Natural killer cell (primary cell): ENCODE data around the gene MED27. TPM values are rescaled to one million over a fixed set of nuclear protein-coding genes. Genes with fewer than 3 reads are reported as not detected.

Experiments
- ATAC-seq, 3 donors: fragments of 150-1000 bp in 2 of 3; fragments of 200-7000 bp in 1 of 3; cut with Tn5 transposase; 1 replicate in 1 of 3; 2 replicates in 2 of 3; pipeline ENCODE4 v1.10.0; 2021; ENCODE audit warnings: mild to moderate bottlenecking in 2 of 3, moderate library complexity in 2 of 3
- DNase-seq, 2 donors: peaks; one replicate each; pipeline versions ENCODE4 v3.0.0 to v3.0.0-alpha.2; 2013 to 2021; ENCODE audit warnings: mixed read lengths in 1 of 2
- H3K27ac ChIP-seq: one replicate; pipeline ENCODE4 v1.5.1; 2013; ENCODE audit warnings: mild to moderate bottlenecking, low read length
- H3K27me3 ChIP-seq: one replicate; pipeline ENCODE4 v1.6.1; 2013; ENCODE audit warnings: low read length; ENCODE audit not compliant: control insufficient read depth, insufficient read depth
- H3K36me3 ChIP-seq: one replicate; pipeline ENCODE4 v1.6.1; 2013; ENCODE audit warnings: low read length; ENCODE audit not compliant: control insufficient read depth, insufficient read depth
- H3K4me1 ChIP-seq: one replicate; pipeline ENCODE4 v1.6.1; 2013; ENCODE audit warnings: low read length; ENCODE audit not compliant: control insufficient read depth, insufficient read depth
- H3K4me3 ChIP-seq: one replicate; pipeline ENCODE4 v1.5.1; 2013; ENCODE audit warnings: low read length
- H3K9me3 ChIP-seq: one replicate; pipeline ENCODE4 v1.6.1; 2013; ENCODE audit warnings: low read length; ENCODE audit not compliant: control insufficient read depth, insufficient read depth
- H3K27ac Mint-ChIP-seq, 2 donors: one replicate each; pipeline ENCODE4 v1.8.0; 2022; ENCODE audit warnings: mild to moderate bottlenecking in 2 of 2, mixed read lengths in 2 of 2, moderate library complexity in 1 of 2
- H3K27me3 Mint-ChIP-seq, 2 donors: one replicate each; pipeline ENCODE4 v1.8.0; 2022; ENCODE audit warnings: low read depth in 2 of 2, mixed read lengths in 2 of 2
- H3K36me3 Mint-ChIP-seq: one replicate; pipeline ENCODE4 v1.8.0; 2022; ENCODE audit warnings: mixed read lengths
- H3K4me1 Mint-ChIP-seq, 2 donors: one replicate each; pipeline ENCODE4 v1.8.0; 2022; ENCODE audit warnings: mixed read lengths in 2 of 2
- H3K4me3 Mint-ChIP-seq: one replicate; pipeline ENCODE4 v1.8.0; 2022; ENCODE audit warnings: mild to moderate bottlenecking, moderate library complexity, mixed read lengths
- H3K9me3 Mint-ChIP-seq, 2 donors: one replicate each; pipeline ENCODE4 v1.8.0; 2022; ENCODE audit warnings: mixed read lengths in 2 of 2
- CTCF ChIP-seq: fragments of 200-600 bp; IDR thresholded peaks from one replicate; pipeline ENCODE4 v1.8.0; 2022; ENCODE audit warnings: antibody characterized with exemption
- WGBS: methylation state at CpG from one replicate; pipeline ENCODE4 v1.1.7; 2013; ENCODE audit warnings: missing lambda C conversion rate; ENCODE audit not compliant: insufficient coverage; 5-methylcytosine and 5-hydroxymethylcytosine counted together
- intact Hi-C: fragments of 100-400 bp; cut with micrococcal nuclease; formaldehyde crosslinking; loops from one replicate; pipeline ENCODE4 v1.14.2; 2022
- total RNA-seq, 4 donors: library from RNA; stranded (reverse); fragments of 120-200 nt in 1 of 4; gene quantifications; one replicate each; pipeline versions ENCODE4 v1.2.3 to v1.2.4, GENCODE V29; 2013 to 2022

Gene MED27
- total RNA-seq, 3 donors from 2014 or later (not counting 1 experiment from before 2014, with no cell fraction given) = 24.4 to 27.3 (median 26.9) TPM

DNA sequence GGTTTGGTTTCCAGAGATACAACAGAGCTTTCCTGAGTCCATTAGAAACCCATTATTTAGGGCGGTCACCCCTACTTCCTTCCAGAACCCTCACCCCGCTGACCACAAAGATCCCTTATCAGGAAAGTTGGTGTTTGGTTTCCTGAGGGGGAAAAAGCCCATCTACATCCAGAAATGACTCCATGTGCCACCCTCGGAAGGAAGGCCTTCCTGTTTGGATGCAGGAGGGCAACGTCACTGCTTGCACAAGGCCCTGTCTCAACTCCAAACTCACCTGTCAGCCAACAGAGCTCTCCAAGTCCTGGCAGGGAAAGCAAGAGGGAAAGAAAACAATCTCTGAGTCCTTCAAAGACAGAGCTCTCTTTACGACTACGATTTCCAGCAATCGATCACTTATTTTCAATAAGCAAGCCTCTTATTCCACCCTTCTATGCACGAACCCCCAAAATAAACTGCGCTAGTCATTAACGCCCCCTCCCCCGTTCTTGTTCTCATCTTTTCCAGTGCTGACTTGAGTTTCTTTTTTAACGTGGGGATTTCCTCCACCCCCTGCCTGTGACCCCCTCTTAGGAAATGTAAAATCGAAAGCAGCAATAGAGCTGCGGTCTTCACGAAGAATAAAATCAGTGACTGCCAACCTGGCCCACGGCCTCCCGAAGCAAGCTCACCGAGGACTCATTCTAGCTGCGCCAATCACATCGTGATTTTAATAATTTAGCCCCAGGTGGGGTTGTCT is 46.4 kb upstream of the MED27 start:
- intact Hi-C loops = no loop called here
- peak in 1 of 3 donors; percentile 36 for ATAC-seq
- no peak for TF ChIP-seq CTCF
- no peaks in the 10 kb centered on the region for H3K36me3 Mint-ChIP-seq
- Histone ChIP-seq H3K27ac (no peak overlapping the region), H3K4me3 (no peak overlapping the region), H3K36me3 (no peaks in the 10 kb centered on the region), H3K4me1 (no peaks in the 10 kb centered on the region), H3K9me3 (no peaks in the 10 kb centered on the region), H3K27me3 (peaks cover 10% of the 10 kb centered on the region)
- H3K27ac Mint-ChIP-seq = no peak overlapping the region
- H3K9me3 Mint-ChIP-seq = no peaks in the 10 kb centered on the region
- no peak overlapping the region for H3K4me3 Mint-ChIP-seq
- 32% methylated on average over 18 of the region's 20 CpGs for WGBS
- DNase-seq = peak in 1 of 2 donors; percentile 13
- peaks cover 55 to 57% of the 10 kb centered on the region in 2 donors for H3K27me3 Mint-ChIP-seq
- H3K4me1 Mint-ChIP-seq = peaks cover 8 to 9% of the 10 kb centered on the region in 2 donors

DNA sequence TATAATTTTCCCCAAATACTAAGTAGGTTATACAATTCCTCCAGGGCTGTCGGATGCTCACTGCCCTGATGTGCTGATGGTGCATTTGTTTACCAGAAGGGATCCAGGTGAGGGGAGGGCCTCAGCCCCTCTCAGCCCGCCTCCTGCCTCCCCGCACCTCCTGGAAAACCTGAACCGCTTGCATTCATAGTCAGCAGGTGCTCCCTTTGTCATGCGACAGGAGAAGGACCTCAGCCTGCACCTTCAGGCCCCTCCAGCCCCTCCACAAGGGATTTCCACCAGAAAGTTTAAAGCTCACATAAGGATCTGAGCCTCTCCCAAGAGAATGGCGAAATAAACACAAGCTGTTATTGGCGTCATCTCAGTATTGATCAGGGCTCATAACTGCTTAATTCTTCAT is 45.7 kb upstream of the MED27 start:
- H3K9me3 ChIP-seq = no peaks in the 10 kb centered on the region
- ATAC-seq (no peak), DNase-seq (no peak)
- 39% methylated on average over 7 of the region's 7 CpGs for WGBS
- H3K4me3 Mint-ChIP-seq = no peak overlapping the region
- peaks cover 8 to 9% of the 10 kb centered on the region in 2 donors for H3K4me1 Mint-ChIP-seq
- H3K27me3 ChIP-seq = peaks cover 10% of the 10 kb centered on the region
- no peak overlapping the region for H3K4me3 ChIP-seq
- H3K36me3 ChIP-seq = no peaks in the 10 kb centered on the region
- H3K27ac ChIP-seq = no peak overlapping the region
- no peaks in the 10 kb centered on the region for H3K9me3 Mint-ChIP-seq
- no peak for TF ChIP-seq CTCF
- no peaks in the 10 kb centered on the region for H3K36me3 Mint-ChIP-seq
- intact Hi-C loops = no loop called here
- H3K4me1 ChIP-seq = no peaks in the 10 kb centered on the region
- peaks cover 61 to 63% of the 10 kb centered on the region in 2 donors for H3K27me3 Mint-ChIP-seq
- H3K27ac Mint-ChIP-seq = no peak overlapping the region

DNA sequence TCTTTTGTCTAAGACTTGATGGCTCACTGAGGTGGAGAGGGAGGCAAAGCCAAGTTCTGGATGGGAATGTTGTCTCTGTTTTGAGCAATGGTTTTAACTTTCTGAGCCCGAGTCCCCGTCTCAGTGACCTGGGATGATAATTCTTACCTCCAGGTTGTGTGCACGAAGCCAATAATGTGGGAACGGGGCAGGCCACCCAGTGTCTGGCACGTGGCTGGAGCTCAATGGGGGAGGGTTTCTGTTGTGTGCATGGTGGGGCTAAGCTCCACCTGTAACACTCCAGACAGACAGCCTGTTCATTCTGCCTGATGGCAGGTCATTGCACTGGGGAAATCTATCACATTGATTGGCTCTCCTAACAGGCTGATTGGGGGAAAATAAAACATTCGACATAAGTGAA is 45.1 kb upstream of the MED27 start:
- H3K36me3 Mint-ChIP-seq = no peaks in the 10 kb centered on the region
- WGBS = 47% methylated on average over 6 of the region's 6 CpGs
- peaks cover 8 to 9% of the 10 kb centered on the region in 2 donors for H3K4me1 Mint-ChIP-seq
- Histone ChIP-seq H3K36me3 (no peaks in the 10 kb centered on the region), H3K9me3 (no peaks in the 10 kb centered on the region), H3K27me3 (peaks cover 10% of the 10 kb centered on the region), H3K4me1 (no peaks in the 10 kb centered on the region), H3K27ac (no peak overlapping the region), H3K4me3 (no peak overlapping the region)
- no peak for DNase-seq
- H3K9me3 Mint-ChIP-seq = no peaks in the 10 kb centered on the region
- peaks cover 60 to 66% of the 10 kb centered on the region in 2 donors for H3K27me3 Mint-ChIP-seq
- no peak for TF ChIP-seq CTCF
- no peak overlapping the region for H3K27ac Mint-ChIP-seq
- intact Hi-C loops = no loop called here
- ATAC-seq = no peak
- H3K4me3 Mint-ChIP-seq = no peak overlapping the region

DNA sequence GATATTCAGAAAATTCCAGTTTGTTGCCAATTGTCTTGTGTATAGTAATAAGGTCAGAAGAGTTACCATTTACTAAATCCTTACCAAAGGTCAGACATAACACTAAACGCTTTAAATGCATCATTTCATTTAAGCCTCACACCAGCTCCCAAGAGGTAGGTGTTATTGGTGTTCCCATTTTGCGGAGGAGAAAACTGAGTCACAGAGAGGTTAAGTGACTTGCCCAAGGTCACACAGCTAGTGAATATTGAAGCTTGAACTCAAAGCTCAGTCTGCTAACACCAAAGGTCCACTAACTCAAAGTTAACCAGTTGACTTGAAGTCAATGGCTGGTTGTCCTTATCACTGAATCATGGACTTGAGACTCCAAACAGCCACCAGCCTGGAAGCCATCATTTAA is 41.4 kb upstream of the MED27 start:
- no peak for TF ChIP-seq CTCF
- peaks cover 46 to 93% of the 10 kb centered on the region in 2 donors for H3K27me3 Mint-ChIP-seq
- no peak for DNase-seq
- intact Hi-C loops = no loop called here
- Histone ChIP-seq H3K9me3 (no peaks in the 10 kb centered on the region), H3K4me3 (no peak overlapping the region), H3K27me3 (peaks cover 10% of the 10 kb centered on the region), H3K27ac (no peak overlapping the region), H3K36me3 (no peaks in the 10 kb centered on the region), H3K4me1 (no peaks in the 10 kb centered on the region)
- H3K4me1 Mint-ChIP-seq = peaks cover 2 to 3% of the 10 kb centered on the region in 2 donors
- H3K27ac Mint-ChIP-seq = no peak overlapping the region
- no CpG with 5 or more reads among the region's 2 CpGs for WGBS
- H3K36me3 Mint-ChIP-seq = no peaks in the 10 kb centered on the region
- no peak for ATAC-seq
- no peak overlapping the region for H3K4me3 Mint-ChIP-seq
- H3K9me3 Mint-ChIP-seq = no peaks in the 10 kb centered on the region
